OCI-LY1 (cell line): Measurements from ENCODE around the gene KCNC2.

Experiments
- EZH2 ChIP-seq: fragments of 200-600 bp; sonication (generic), shearing (Covaris generic); IDR thresholded peaks from 2 replicates; pipeline ENCODE4 v1.8.0; 2017; ENCODE audit warnings: borderline replicate concordance, mixed run types, mild to moderate bottlenecking, antibody characterized with exemption, low read length, moderate library complexity, mixed read lengths
- TF ChIP-seq, protein P1 (sequence below): fragments of 200-600 bp; sonication (generic), shearing (Covaris generic); IDR thresholded peaks from 2 replicates; pipeline ENCODE4 v1.5.1; 2017; ENCODE audit warnings: mild to moderate bottlenecking, antibody characterized with exemption, low read length, moderate library complexity, mixed read lengths

DNA sequence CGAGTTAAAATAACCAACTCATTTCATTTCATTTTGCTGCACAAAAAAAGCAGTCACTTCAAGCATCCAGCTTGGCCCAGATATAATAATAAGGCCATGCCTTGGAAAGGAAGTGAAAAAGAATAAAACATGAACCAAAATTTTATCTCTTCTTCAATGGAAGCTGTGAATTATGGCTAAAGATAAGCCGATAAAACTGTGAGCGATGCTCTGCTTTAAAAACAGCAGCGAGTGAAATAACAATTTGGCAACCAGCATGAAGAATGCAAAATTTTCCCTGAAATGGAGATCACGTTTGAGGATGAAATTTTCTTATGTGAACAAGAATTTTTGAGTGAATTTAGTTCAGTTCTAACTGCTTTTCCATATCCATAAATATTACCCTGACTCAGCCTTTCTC lies 70.4 kb downstream of the KCNC2 start:
- TF ChIP-seq, protein P1, sequence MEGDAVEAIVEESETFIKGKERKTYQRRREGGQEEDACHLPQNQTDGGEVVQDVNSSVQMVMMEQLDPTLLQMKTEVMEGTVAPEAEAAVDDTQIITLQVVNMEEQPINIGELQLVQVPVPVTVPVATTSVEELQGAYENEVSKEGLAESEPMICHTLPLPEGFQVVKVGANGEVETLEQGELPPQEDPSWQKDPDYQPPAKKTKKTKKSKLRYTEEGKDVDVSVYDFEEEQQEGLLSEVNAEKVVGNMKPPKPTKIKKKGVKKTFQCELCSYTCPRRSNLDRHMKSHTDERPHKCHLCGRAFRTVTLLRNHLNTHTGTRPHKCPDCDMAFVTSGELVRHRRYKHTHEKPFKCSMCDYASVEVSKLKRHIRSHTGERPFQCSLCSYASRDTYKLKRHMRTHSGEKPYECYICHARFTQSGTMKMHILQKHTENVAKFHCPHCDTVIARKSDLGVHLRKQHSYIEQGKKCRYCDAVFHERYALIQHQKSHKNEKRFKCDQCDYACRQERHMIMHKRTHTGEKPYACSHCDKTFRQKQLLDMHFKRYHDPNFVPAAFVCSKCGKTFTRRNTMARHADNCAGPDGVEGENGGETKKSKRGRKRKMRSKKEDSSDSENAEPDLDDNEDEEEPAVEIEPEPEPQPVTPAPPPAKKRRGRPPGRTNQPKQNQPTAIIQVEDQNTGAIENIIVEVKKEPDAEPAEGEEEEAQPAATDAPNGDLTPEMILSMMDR = no peak
- no peak for TF ChIP-seq EZH2
